D721Med (cell line): Measurements from ENCODE around the gene NRXN3.

Source experiments
- DNase-seq: peaks from one replicate; pipeline ENCODE4 v3.0.0; 2011; ENCODE audit warnings: low spot score; ENCODE audit not compliant: insufficient read length
- FAIRE-seq: peaks from 2 replicates; lab custom pipeline; 2011; peaks lifted over from hg19 to GRCh38; lab: Jason Lieb, UNC
- TF ChIP-seq, protein P1 (sequence below): IDR thresholded peaks from 2 replicates; pipeline ENCODE4 v1.5.1; 2012; ENCODE audit warnings: mild to moderate bottlenecking, control low read depth; ENCODE audit not compliant: insufficient read depth; ENCODE audit errors: missing control alignments

NRXN3 gene

DNA sequence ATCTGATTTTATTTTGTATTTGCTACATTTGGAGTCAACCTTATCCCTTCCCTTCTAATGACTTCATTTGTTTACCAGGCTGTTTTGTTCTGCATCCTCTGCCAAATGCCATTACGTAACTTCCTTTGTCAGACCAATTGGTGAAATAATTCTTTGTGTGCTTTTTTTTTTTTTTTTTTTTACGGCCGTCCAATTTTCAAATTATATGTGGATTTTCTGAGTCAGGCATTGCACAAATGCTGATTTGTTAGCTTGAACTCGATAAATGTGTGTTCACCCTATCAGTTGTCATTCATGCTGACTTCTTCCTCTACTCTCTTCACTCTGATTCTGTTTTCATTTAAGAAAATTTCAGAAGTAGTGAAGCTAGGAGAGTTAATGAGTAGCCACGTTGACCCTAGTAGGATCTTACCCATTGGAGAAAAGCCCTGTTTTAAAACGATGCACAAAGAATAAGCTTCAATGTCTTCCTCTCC is 1654.9 kb downstream of the NRXN3 start:
- no peak for DNase-seq
- TF ChIP-seq, protein P1, sequence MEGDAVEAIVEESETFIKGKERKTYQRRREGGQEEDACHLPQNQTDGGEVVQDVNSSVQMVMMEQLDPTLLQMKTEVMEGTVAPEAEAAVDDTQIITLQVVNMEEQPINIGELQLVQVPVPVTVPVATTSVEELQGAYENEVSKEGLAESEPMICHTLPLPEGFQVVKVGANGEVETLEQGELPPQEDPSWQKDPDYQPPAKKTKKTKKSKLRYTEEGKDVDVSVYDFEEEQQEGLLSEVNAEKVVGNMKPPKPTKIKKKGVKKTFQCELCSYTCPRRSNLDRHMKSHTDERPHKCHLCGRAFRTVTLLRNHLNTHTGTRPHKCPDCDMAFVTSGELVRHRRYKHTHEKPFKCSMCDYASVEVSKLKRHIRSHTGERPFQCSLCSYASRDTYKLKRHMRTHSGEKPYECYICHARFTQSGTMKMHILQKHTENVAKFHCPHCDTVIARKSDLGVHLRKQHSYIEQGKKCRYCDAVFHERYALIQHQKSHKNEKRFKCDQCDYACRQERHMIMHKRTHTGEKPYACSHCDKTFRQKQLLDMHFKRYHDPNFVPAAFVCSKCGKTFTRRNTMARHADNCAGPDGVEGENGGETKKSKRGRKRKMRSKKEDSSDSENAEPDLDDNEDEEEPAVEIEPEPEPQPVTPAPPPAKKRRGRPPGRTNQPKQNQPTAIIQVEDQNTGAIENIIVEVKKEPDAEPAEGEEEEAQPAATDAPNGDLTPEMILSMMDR: no peak
- no peak for FAIRE-seq

DNA sequence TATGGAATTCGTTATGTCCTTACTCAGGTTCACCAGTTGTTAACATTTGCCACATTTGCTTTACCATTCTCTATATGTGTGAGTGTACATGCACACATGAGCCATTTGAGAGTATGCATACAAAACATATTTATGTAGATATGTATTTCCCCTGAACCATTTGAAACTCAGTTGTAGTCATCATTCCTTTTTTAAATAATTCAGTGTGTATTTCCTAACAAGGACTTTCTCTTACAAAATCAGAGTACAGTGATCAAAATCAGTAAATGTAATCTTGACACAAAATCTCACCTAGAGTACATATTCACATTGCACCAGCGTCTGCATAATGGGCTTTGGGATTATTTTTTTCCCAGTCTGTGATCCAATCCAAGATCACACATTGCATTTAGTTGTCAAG is 1656.2 kb downstream of the NRXN3 start:
- TF ChIP-seq, protein P1: no peak
- FAIRE-seq (no peak), DNase-seq (no peak)

DNA sequence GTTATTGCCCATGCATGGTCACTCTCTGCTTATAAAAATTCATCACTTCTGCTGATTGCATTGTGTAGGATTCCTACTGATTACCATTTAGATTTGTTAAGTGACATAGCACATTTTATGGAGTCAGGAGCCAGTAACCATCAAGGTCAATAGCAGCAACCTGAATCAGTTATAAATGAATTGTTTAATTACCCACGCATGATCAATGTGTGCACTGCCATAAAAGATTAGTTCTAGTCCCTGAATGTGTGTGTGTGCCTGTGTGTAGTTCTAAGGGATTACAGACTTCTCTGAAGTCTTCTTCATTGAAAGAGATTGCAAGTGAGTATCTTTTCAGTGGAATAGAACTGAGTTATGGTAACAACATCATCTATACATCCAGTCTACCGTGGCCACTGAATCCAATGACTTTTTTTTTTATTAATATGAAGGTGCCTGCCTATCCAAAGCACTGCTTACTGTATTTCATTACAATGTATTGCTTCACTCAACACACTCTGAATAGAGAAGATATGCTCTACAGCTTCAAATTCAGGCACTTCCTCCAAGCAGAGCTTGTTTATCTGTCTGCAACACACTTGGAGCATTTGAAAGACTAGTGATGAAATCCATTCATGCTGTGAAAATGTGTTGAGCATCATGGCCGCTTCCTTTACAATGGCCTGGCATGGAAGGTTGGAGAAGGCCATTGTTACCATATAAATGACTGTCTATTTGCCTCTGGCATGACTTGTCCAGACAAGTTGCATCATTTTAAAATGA is 1659.4 kb downstream of the NRXN3 start:
- DNase-seq (no peak), FAIRE-seq (no peak)
- TF ChIP-seq, protein P1: no peak

DNA sequence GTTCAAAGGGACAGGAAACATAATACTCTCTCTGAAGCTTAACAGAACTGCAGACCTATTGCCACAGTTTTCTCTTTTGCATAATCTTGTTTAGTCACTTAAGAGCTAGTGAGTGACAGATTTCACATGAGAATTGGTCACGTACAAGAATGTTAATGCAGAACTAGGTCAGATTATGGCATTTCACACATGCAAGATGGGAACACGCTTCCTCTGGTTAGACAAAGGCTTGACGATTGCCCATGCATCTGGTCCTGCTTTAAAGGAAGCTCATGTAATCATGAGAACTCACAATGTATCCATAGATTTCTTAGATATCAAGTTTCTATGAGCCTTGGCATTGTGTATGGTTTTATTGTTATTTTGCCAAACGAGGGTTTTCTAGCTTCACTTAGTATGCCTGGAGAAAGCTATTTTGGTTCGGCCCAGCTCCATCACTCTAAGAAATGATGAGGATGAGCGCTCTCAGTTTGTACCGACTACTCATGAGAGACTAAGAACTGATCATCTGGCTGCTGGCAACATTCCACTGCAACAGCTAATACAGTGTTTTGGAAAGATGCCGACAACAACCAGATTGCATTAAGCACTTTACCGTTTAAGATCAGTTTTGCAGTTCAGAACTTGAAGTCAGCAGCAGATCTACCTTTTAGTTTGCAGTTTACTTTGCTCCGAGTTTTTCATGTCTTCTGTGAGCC is 1661.2 kb downstream of the NRXN3 start:
- FAIRE-seq (no peak), DNase-seq (no peak)

DNA sequence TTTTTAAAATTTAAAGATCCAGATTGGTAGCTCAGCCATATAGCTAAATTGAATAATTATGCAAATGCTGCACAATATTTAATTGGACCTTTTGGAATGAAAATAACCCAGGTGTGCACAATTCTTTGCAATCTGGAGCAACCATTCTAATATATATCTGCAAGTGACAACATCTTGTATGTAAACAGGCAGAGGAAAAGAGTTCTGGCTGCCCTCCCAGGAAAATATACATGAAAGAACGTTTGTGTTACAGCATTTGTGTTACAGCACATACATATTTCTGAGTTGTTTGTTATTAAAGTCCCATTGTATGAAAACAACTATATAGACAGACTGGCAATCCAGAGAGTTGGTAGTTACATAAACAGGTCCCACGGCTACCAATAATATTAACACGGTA is 1663.6 kb downstream of the NRXN3 start:
- TF ChIP-seq, protein P1: no peak
- DNase-seq: no peak
- FAIRE-seq: no peak

More for the DNA sequence above, 1661.2 kb downstream of the NRXN3 start:
- TF ChIP-seq, protein P1: no peak

DNA sequence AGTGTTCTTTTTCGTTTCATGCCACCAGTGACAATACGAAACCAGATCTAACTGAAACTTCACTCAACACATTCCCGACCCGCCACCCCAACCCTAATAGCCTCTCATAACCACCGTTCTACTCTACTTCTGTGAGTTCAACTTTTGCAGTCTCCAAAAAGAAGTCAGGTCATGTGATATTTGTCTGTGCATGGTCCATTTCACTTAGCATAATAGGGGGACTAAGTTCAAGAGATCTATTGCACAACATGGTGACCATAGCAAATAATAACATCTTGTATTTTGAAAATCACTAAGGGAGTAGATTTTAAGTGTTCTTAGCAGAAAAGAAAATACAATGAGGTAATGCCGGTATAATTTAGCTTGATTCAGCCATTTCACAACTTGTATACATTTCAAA is 1664.7 kb downstream of the NRXN3 start:
- DNase-seq (no peak), FAIRE-seq (no peak)
- TF ChIP-seq, protein P1: no peak
